Measurements from ENCODE around the gene NPIPA2.
"Not testable (repeated sequence)": the region's sequence is repeated elsewhere in the genome, so short reads cannot be mapped to it uniquely, and the experiment has no call there.

The NPIPA2 gene

DNA sequence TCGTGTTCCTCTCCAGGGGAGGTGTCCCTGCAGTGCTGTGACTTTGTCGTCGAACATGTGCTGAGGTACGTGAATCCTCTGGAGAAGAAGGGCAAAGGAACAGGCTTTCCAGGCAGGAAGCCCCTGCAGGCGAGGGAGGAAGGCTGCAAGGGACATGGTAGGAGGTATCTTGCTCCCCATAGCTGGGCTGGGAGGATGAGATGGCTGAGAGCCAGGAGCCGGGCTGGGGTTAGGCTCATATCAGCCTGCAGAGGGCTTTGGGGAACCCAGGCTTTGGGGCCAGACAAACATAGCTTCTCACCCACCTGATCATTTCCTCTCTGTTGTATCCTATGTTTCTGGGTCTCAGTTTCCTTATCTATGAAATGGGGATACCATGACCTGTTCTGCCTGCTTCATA lies 34.4 kb downstream of the NPIPA2 start:
- H3K27me3 ChIP-seq (ENCODE audit: control insufficient read depth in 1 of 2, insufficient read depth in 2 of 2, low read length in 2 of 2); H3K27ac ChIP-seq (ENCODE audit: low read depth, low read length); H3K4me1 ChIP-seq (ENCODE audit: control insufficient read depth in 1 of 2, insufficient read depth in 2 of 2, low read length in 2 of 2); H3K4me3 ChIP-seq (ENCODE audit: low read depth in 1 of 2, low read length in 2 of 2); H3K9me3 ChIP-seq (ENCODE audit: control insufficient read depth in 1 of 2, low read length in 2 of 2); H3K9ac ChIP-seq (ENCODE audit: low read depth in 1 of 2, low read length in 2 of 2); H3K36me3 ChIP-seq (ENCODE audit: control insufficient read depth in 1 of 2, insufficient read depth in 2 of 2, low read length in 2 of 2): not testable (repeated sequence)

DNA sequence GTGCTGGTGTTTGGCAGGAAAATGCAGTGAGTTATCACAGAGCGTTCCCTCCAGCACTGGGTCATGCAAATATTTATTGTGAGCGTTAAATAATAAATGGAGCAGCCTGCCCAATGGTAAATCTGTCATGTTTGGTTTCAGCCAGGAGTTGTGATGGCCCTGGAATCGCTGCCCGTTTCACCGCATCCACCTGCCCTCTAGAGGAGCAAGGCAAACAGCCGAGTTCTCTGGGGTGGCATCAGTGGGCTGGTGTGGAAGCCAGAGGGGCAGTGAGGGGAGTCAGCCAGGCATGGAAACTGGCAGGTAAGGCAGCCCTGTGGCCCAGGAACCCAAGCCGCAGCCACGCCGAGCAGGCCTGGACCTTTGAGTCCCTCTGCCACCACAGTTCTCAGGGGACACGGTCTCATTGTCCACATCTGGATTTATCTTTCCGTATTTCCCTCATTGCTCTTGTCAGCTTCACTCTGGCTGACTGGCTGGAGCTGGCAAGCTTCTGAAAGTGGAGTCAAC lies 37.1 kb downstream of the NPIPA2 start:
- H3K9ac ChIP-seq (ENCODE audit: low read depth in 1 of 2, low read length in 2 of 2); H3K36me3 ChIP-seq (ENCODE audit: control insufficient read depth in 1 of 2, insufficient read depth in 2 of 2, low read length in 2 of 2); H3K4me1 ChIP-seq (ENCODE audit: control insufficient read depth in 1 of 2, insufficient read depth in 2 of 2, low read length in 2 of 2); H3K27me3 ChIP-seq (ENCODE audit: control insufficient read depth in 1 of 2, insufficient read depth in 2 of 2, low read length in 2 of 2); H3K27ac ChIP-seq (ENCODE audit: low read depth, low read length); H3K9me3 ChIP-seq (ENCODE audit: control insufficient read depth in 1 of 2, low read length in 2 of 2); H3K4me3 ChIP-seq (ENCODE audit: low read depth in 1 of 2, low read length in 2 of 2): not testable (repeated sequence)

DNA sequence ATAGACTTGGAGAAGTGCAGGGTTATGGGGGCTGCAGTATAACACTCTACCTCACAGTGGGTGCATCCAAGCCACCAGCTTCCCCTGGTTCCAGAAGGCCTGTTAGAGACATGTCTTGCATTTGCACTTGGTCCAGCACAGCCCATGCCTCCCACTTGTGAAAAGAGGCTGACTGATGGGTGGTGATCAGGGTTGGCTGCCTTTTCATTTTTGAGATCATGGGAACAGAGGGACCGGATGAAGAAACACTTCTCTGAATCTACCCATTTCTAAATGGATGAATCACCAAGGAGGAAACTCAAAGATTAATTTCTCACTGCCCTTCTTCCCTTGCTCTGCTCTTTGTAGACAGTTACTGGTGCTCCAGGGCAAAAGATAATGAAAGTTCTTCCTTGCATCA lies 43.8 kb downstream of the NPIPA2 start:
- H3K9me3 ChIP-seq (ENCODE audit: control insufficient read depth in 1 of 2, low read length in 2 of 2); H3K9ac ChIP-seq (ENCODE audit: low read depth in 1 of 2, low read length in 2 of 2); H3K4me1 ChIP-seq (ENCODE audit: control insufficient read depth in 1 of 2, insufficient read depth in 2 of 2, low read length in 2 of 2): not testable (repeated sequence)

DNA sequence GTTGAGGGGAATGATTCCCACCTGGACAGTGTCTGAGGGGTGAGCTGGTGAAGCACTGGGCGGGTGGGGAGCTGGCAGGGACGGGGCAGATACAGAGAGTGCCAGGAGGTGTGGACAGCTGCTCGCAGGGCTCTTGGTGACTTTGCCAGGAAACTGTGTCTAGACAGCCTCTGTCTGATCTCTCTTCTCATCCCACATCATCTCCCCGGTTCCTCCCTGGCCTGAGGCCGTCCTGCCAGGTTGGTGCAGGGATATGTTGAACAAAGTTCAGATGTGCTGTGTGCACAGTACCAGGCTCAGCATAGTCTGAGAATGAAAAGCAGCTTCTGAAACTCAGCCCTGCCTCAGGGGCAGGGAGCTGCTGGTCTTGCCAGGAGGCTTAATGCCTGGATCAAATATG lies 47.2 kb downstream of the NPIPA2 start:
- not testable (repeated sequence) for H3K9me3 ChIP-seq (ENCODE audit: control insufficient read depth in 1 of 2, low read length in 2 of 2); H3K4me1 ChIP-seq (ENCODE audit: control insufficient read depth in 1 of 2, insufficient read depth in 2 of 2, low read length in 2 of 2); H3K9ac ChIP-seq (ENCODE audit: low read depth in 1 of 2, low read length in 2 of 2); H3K36me3 ChIP-seq (ENCODE audit: control insufficient read depth in 1 of 2, insufficient read depth in 2 of 2, low read length in 2 of 2); H3K4me3 ChIP-seq (ENCODE audit: low read depth in 1 of 2, low read length in 2 of 2); H3K27ac ChIP-seq (ENCODE audit: low read depth, low read length); H3K27me3 ChIP-seq (ENCODE audit: control insufficient read depth in 1 of 2, insufficient read depth in 2 of 2, low read length in 2 of 2)

More for the DNA sequence above, 43.8 kb downstream of the NPIPA2 start:
- H3K27ac ChIP-seq (ENCODE audit: low read depth, low read length); H3K36me3 ChIP-seq (ENCODE audit: control insufficient read depth in 1 of 2, insufficient read depth in 2 of 2, low read length in 2 of 2); H3K27me3 ChIP-seq (ENCODE audit: control insufficient read depth in 1 of 2, insufficient read depth in 2 of 2, low read length in 2 of 2); H3K4me3 ChIP-seq (ENCODE audit: low read depth in 1 of 2, low read length in 2 of 2): not testable (repeated sequence)

DNA sequence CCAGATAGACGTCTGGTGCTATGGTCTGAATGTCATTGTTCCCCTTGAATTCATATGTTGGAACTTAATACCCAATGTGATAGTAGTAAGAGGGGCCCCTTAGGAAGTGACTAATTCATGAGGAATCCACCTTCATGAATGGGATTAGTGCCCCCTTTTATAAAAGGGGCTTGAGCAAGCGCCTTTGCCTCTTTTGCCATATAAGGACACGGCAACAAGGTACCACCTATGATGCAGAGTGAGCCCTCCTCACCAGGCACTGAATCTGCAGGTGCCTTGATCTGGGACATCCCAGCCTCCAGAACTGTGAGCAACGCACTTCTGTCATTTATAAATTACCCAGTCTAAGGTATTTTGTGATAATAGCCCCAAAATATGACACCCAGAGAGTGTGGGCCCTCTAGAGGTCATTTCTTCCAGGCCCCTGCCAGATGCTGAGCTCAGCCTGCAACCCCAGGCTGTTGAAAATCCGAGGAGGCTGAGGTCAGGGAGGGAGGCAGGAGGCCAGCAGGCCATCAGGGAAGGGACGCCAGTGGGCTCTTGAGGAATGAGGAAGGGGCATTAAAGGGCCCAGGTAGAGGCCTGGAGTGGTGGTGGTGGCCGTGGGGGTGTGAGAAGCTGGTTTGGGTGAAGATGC lies 48.1 kb downstream of the NPIPA2 start:
- H3K4me1 ChIP-seq (ENCODE audit: control insufficient read depth in 1 of 2, insufficient read depth in 2 of 2, low read length in 2 of 2); H3K9me3 ChIP-seq (ENCODE audit: control insufficient read depth in 1 of 2, low read length in 2 of 2); H3K9ac ChIP-seq (ENCODE audit: low read depth in 1 of 2, low read length in 2 of 2); H3K27me3 ChIP-seq (ENCODE audit: control insufficient read depth in 1 of 2, insufficient read depth in 2 of 2, low read length in 2 of 2); H3K27ac ChIP-seq (ENCODE audit: low read depth, low read length); H3K36me3 ChIP-seq (ENCODE audit: control insufficient read depth in 1 of 2, insufficient read depth in 2 of 2, low read length in 2 of 2); H3K4me3 ChIP-seq (ENCODE audit: low read depth in 1 of 2, low read length in 2 of 2): not testable (repeated sequence)

DNA sequence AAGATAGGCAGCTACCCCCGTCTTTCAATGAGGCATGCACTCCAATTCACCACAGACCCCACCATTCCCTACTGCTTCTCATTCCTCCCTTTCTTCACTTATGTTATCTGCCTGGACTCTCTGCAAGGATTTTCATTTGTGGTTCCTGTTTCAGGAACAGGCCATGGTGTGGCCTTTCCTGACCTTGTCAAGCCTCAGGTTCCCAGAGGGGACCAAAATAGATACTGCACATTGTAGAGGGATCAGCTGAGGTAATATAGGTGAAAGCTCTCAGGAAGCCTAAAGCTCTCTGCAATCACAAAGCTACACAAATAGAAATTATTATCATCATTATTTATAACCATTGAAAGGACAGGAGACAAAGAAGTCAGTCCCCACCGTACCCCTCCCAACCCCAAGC lies 50.6 kb downstream of the NPIPA2 start:
- not testable (repeated sequence) for H3K36me3 ChIP-seq (ENCODE audit: control insufficient read depth in 1 of 2, insufficient read depth in 2 of 2, low read length in 2 of 2); H3K4me3 ChIP-seq (ENCODE audit: low read depth in 1 of 2, low read length in 2 of 2); H3K9ac ChIP-seq (ENCODE audit: low read depth in 1 of 2, low read length in 2 of 2); H3K27ac ChIP-seq (ENCODE audit: low read depth, low read length); H3K4me1 ChIP-seq (ENCODE audit: control insufficient read depth in 1 of 2, insufficient read depth in 2 of 2, low read length in 2 of 2); H3K27me3 ChIP-seq (ENCODE audit: control insufficient read depth in 1 of 2, insufficient read depth in 2 of 2, low read length in 2 of 2); H3K9me3 ChIP-seq (ENCODE audit: control insufficient read depth in 1 of 2, low read length in 2 of 2)

DNA sequence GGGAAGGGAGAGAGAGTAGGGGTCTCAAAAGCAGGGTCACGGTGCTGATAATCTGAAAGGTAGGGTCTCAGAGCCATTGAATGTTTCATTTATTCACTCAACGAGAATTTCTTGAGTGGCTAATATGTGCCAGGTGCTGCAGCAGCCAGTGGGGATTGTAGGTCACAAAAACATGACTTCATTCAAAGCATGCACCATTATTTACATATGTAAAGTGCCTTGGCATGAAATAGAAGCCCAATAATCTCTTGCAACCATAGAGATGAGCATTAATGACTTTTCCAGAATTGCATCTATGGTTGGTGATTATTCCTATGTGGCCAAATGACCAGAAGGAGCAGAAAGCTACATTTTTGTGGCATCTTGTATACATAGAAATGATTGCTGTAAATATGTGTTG lies 55.2 kb downstream of the NPIPA2 start:
- not testable (repeated sequence) for H3K27me3 ChIP-seq (ENCODE audit: control insufficient read depth in 1 of 2, insufficient read depth in 2 of 2, low read length in 2 of 2); H3K4me3 ChIP-seq (ENCODE audit: low read depth in 1 of 2, low read length in 2 of 2); H3K4me1 ChIP-seq (ENCODE audit: control insufficient read depth in 1 of 2, insufficient read depth in 2 of 2, low read length in 2 of 2); H3K9me3 ChIP-seq (ENCODE audit: control insufficient read depth in 1 of 2, low read length in 2 of 2); H3K9ac ChIP-seq (ENCODE audit: low read depth in 1 of 2, low read length in 2 of 2); H3K36me3 ChIP-seq (ENCODE audit: control insufficient read depth in 1 of 2, insufficient read depth in 2 of 2, low read length in 2 of 2); H3K27ac ChIP-seq (ENCODE audit: low read depth, low read length)

DNA sequence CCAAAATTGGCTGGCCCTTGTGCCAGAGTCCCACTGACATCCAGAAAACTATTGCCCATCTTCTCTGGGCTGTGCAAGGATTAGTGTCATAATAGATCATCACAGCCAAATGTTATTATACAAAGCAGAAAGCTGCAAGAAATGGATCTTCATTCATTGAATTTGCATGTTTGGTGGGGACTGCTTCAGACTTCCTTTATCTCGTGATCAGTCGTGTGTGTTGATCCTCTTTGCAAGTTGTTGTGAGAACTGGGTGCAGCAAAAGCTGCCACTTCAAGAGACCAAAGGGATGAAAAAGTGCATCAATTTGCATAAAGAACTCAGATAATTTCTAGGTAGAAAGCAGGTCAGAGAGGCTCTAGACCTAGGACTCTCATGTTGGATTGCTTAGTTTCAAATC lies 61.2 kb downstream of the NPIPA2 start:
- H3K9me3 ChIP-seq (ENCODE audit: control insufficient read depth in 1 of 2, low read length in 2 of 2); H3K36me3 ChIP-seq (ENCODE audit: control insufficient read depth in 1 of 2, insufficient read depth in 2 of 2, low read length in 2 of 2); H3K27ac ChIP-seq (ENCODE audit: low read depth, low read length); H3K27me3 ChIP-seq (ENCODE audit: control insufficient read depth in 1 of 2, insufficient read depth in 2 of 2, low read length in 2 of 2); H3K4me3 ChIP-seq (ENCODE audit: low read depth in 1 of 2, low read length in 2 of 2); H3K4me1 ChIP-seq (ENCODE audit: control insufficient read depth in 1 of 2, insufficient read depth in 2 of 2, low read length in 2 of 2); H3K9ac ChIP-seq (ENCODE audit: low read depth in 1 of 2, low read length in 2 of 2): not testable (repeated sequence)

DNA sequence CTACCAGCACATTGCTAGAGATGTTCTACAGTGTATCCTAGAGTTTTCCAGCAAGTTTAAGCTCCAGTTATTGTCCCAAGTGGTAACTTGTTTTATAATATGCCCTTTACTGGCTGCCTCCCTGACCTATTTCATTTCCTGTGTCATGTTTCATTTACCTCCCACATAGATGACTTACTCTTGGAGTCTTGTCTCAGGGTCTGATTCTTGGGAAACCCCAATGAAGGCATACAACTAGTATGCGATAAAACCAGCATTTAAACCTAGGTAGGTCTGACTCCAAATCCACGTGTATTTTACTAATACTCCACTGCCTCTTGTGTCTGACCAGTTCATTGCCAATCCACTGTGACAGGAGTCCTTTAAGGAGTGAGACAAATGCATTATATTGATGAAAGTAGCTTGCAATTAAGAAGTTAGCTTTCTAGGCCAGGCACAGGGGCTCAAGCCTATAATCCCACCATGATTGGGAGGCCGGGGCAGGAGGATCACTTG lies 64.9 kb downstream of the NPIPA2 start:
- H3K27me3 ChIP-seq (ENCODE audit: control insufficient read depth in 1 of 2, insufficient read depth in 2 of 2, low read length in 2 of 2); H3K4me3 ChIP-seq (ENCODE audit: low read depth in 1 of 2, low read length in 2 of 2); H3K4me1 ChIP-seq (ENCODE audit: control insufficient read depth in 1 of 2, insufficient read depth in 2 of 2, low read length in 2 of 2); H3K36me3 ChIP-seq (ENCODE audit: control insufficient read depth in 1 of 2, insufficient read depth in 2 of 2, low read length in 2 of 2); H3K9me3 ChIP-seq (ENCODE audit: control insufficient read depth in 1 of 2, low read length in 2 of 2); H3K27ac ChIP-seq (ENCODE audit: low read depth, low read length); H3K9ac ChIP-seq (ENCODE audit: low read depth in 1 of 2, low read length in 2 of 2): not testable (repeated sequence)

DNA sequence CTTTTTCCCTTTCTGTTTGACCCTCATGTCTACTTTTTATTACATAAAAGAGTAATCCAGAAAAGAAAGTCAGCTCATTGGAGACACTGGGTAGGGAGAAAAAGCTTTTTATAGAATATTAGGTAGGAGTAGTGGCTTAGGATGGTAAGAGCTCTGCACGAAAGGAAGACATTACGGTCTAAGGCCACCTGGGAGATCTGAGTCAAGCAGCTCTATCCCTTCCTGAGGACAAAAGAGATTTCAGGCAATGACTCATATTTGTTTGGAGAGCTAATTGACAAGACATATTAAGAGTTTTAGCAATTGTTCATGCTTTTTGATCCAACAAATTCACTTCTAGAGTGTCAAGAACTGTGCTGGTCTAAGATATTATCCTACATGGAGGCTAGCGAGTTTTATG lies 71.6 kb downstream of the NPIPA2 start:
- not testable (repeated sequence) for H3K9me3 ChIP-seq (ENCODE audit: control insufficient read depth in 1 of 2, low read length in 2 of 2); H3K9ac ChIP-seq (ENCODE audit: low read depth in 1 of 2, low read length in 2 of 2); H3K27me3 ChIP-seq (ENCODE audit: control insufficient read depth in 1 of 2, insufficient read depth in 2 of 2, low read length in 2 of 2); H3K4me3 ChIP-seq (ENCODE audit: low read depth in 1 of 2, low read length in 2 of 2); H3K27ac ChIP-seq (ENCODE audit: low read depth, low read length); H3K36me3 ChIP-seq (ENCODE audit: control insufficient read depth in 1 of 2, insufficient read depth in 2 of 2, low read length in 2 of 2); H3K4me1 ChIP-seq (ENCODE audit: control insufficient read depth in 1 of 2, insufficient read depth in 2 of 2, low read length in 2 of 2)

Measured in duodenal mucosa (tissue), 2 donors.